ENCODE measurements around the gene PRR9.

PRR9 gene

DNA sequence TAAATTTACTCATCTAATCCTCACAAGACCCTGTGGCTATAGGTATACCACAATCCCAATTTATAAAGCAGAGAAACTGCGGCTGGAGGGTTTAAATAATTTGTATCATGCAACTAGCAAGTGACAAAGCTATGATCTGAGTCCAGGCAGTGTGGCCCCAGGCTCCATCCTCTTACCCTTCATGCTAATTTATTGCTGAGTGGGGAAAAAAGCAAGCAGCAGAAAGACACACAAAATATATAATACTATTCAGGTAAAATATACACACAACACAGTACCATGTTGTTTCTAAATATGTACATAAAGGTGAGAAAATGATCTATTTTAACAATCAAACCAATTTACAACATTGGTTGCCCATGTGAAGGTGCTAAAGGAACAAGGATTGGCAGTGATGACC lies 24.8 kb downstream of the PRR9 start:
- ChIA-PET CTCF (interaction anchor here (1.5 kb wide), 1 partner anchor 11 kb away, joined by 4 read pairs; no protein-coding TSS in a partner anchor), POLR2A (no interaction called here)
- no peaks in the 10 kb centered on the region for H3K4me1 ChIP-seq (ENCODE audit: control extremely low read depth in 1 of 4, control insufficient read depth in 4 of 4, insufficient read depth in 4 of 4, low read length in 3 of 4)
- no CpG with 5 or more reads among the region's 1 CpG for WGBS (ENCODE audit: insufficient coverage)
- H3K36me3 ChIP-seq (ENCODE audit: control insufficient read depth in 4 of 4, insufficient read depth in 4 of 4, low read length in 3 of 4): no peaks in the 10 kb centered on the region
- no peak overlapping the region for H3K27ac ChIP-seq (ENCODE audit: insufficient read depth in 1 of 2, low read depth in 1 of 2, low read length in 2 of 2, poor library complexity in 1 of 2, severe bottlenecking in 2 of 2)
- no peaks in the 10 kb centered on the region for H3K9me3 ChIP-seq (ENCODE audit: control extremely low read depth in 1 of 5, control insufficient read depth in 4 of 5, insufficient read depth in 2 of 5, low read depth in 1 of 5, low read length in 4 of 5)
- peaks cover 0 to 9% (median 0%) of the 10 kb centered on the region in 5 experiments for H3K27me3 ChIP-seq (replicated peaks in 2 of 5; ENCODE audit: control insufficient read depth in 4 of 5, insufficient read depth in 5 of 5, low read length in 4 of 5)
- no peak overlapping the region for H3K4me3 ChIP-seq (ENCODE audit: control insufficient read depth in 1 of 7, extremely low read depth in 1 of 7, insufficient read depth in 4 of 7, low read depth in 2 of 7, low read length in 6 of 7)
- DNase-seq: no peak

DNA sequence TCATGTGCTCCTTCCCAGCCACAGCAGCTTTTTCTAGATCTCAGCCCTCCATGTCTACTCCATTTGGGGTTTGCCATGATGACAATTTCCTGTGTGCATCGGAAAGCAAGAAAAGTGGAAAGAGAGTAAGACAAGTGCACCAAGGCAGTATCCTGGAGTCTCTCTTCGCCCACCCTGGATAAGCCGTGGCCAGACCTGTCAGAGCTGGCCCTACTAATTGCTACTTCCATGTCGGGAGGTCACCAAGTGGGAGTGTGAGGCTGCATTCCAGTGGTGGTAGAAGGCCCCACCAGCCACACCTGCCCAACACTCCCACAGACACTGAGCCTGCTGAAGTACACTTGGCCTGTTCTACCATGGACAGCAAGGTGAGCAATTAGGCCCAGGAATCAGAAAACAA lies 28.1 kb downstream of the PRR9 start:
- CTCF ChIA-PET: no interaction called here
- no peaks in the 10 kb centered on the region for H3K4me1 ChIP-seq (ENCODE audit: control extremely low read depth in 1 of 4, control insufficient read depth in 4 of 4, insufficient read depth in 4 of 4, low read length in 3 of 4)
- peaks cover 0 to 6% (median 0%) of the 10 kb centered on the region in 5 experiments for H3K27me3 ChIP-seq (replicated peaks in 2 of 5; ENCODE audit: control insufficient read depth in 4 of 5, insufficient read depth in 5 of 5, low read length in 4 of 5)
- POLR2A ChIA-PET: no interaction called here
- no peak overlapping the region for H3K27ac ChIP-seq (ENCODE audit: insufficient read depth in 1 of 2, low read depth in 1 of 2, low read length in 2 of 2, poor library complexity in 1 of 2, severe bottlenecking in 2 of 2)
- H3K9me3 ChIP-seq (ENCODE audit: control extremely low read depth in 1 of 5, control insufficient read depth in 4 of 5, insufficient read depth in 2 of 5, low read depth in 1 of 5, low read length in 4 of 5): no peaks in the 10 kb centered on the region
- 100% methylated on average over 2 of the region's 4 CpGs for WGBS (ENCODE audit: insufficient coverage)
- peak overlapping the region in 1 of 7 experiments; percentile 3 for H3K4me3 ChIP-seq (ENCODE audit: control insufficient read depth in 1 of 7, extremely low read depth in 1 of 7, insufficient read depth in 4 of 7, low read depth in 2 of 7, low read length in 6 of 7)
- H3K36me3 ChIP-seq (ENCODE audit: control insufficient read depth in 4 of 4, insufficient read depth in 4 of 4, low read length in 3 of 4): no peaks in the 10 kb centered on the region
- DNase-seq: no peak

DNA sequence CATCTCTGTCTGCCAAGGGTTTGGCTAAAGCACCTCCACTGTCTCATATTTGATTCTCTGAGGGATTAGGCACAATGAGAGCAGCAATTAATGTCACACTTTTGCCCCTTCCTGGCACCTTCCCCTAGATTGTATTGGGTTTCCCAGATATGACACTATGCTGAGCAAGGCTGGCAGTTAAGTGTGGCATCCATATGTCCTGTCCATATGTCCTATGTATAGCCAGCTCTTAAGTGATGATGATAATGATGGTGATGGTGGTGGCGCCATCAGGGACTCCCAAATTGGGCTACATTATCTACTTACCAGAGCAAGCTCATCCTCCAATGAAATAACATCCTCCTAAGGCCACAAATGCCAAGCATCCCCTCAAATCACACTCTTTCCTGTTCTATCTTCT lies 28.6 kb downstream of the PRR9 start:
- no peaks in the 10 kb centered on the region for H3K4me1 ChIP-seq (ENCODE audit: control extremely low read depth in 1 of 4, control insufficient read depth in 4 of 4, insufficient read depth in 4 of 4, low read length in 3 of 4)
- CTCF ChIA-PET: no interaction called here
- POLR2A ChIA-PET: no interaction called here
- no peaks in the 10 kb centered on the region for H3K9me3 ChIP-seq (ENCODE audit: control extremely low read depth in 1 of 5, control insufficient read depth in 4 of 5, insufficient read depth in 2 of 5, low read depth in 1 of 5, low read length in 4 of 5)
- no peaks in the 10 kb centered on the region for H3K36me3 ChIP-seq (ENCODE audit: control insufficient read depth in 4 of 4, insufficient read depth in 4 of 4, low read length in 3 of 4)
- H3K4me3 ChIP-seq (ENCODE audit: control insufficient read depth in 1 of 7, extremely low read depth in 1 of 7, insufficient read depth in 4 of 7, low read depth in 2 of 7, low read length in 6 of 7): no peak overlapping the region
- H3K27me3 ChIP-seq (replicated peaks in 2 of 5; ENCODE audit: control insufficient read depth in 4 of 5, insufficient read depth in 5 of 5, low read length in 4 of 5): peaks cover 0 to 6% (median 0%) of the 10 kb centered on the region in 5 experiments
- no peak overlapping the region for H3K27ac ChIP-seq (ENCODE audit: insufficient read depth in 1 of 2, low read depth in 1 of 2, low read length in 2 of 2, poor library complexity in 1 of 2, severe bottlenecking in 2 of 2)
- DNase-seq: no peak
- WGBS (ENCODE audit: insufficient coverage): no CpG with 5 or more reads among the region's 1 CpG

DNA sequence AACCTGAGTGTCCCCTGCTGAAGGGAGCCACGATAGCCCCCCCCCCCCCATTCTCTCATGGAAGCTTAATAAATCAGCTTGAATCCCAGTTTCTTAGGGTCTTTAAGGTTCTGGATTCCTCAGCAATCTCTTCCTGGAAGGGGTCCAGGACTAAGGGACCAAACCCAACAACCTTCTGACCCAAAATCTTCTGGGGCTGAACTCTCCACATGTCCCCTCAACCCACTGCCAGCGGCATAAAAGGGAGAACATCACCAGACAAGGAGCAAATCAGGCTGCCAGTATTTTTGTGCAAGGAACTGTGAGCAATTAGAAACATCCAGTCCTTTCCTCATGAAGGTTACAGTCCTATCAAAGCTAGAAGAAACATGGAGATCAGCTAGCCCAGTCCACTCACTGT lies 29.4 kb downstream of the PRR9 start:
- no peaks in the 10 kb centered on the region for H3K36me3 ChIP-seq (ENCODE audit: control insufficient read depth in 4 of 4, insufficient read depth in 4 of 4, low read length in 3 of 4)
- ChIA-PET CTCF (interaction anchor here (0.7 to 1.2 kb wide), 2 partner anchors 11 to 12 kb away, joined by 3 read pairs; no protein-coding TSS in a partner anchor), POLR2A (no interaction called here)
- DNase-seq: no peak
- no peaks in the 10 kb centered on the region for H3K9me3 ChIP-seq (ENCODE audit: control extremely low read depth in 1 of 5, control insufficient read depth in 4 of 5, insufficient read depth in 2 of 5, low read depth in 1 of 5, low read length in 4 of 5)
- H3K27ac ChIP-seq (ENCODE audit: insufficient read depth in 1 of 2, low read depth in 1 of 2, low read length in 2 of 2, poor library complexity in 1 of 2, severe bottlenecking in 2 of 2): no peak overlapping the region
- peaks cover 0 to 6% (median 0%) of the 10 kb centered on the region in 5 experiments for H3K27me3 ChIP-seq (replicated peaks in 2 of 5; ENCODE audit: control insufficient read depth in 4 of 5, insufficient read depth in 5 of 5, low read length in 4 of 5)
- H3K4me1 ChIP-seq (ENCODE audit: control extremely low read depth in 1 of 4, control insufficient read depth in 4 of 4, insufficient read depth in 4 of 4, low read length in 3 of 4): no peaks in the 10 kb centered on the region
- WGBS (ENCODE audit: insufficient coverage): 90% methylated on average over 2 of the region's 2 CpGs
- no peak overlapping the region for H3K4me3 ChIP-seq (ENCODE audit: control insufficient read depth in 1 of 7, extremely low read depth in 1 of 7, insufficient read depth in 4 of 7, low read depth in 2 of 7, low read length in 6 of 7)

DNA sequence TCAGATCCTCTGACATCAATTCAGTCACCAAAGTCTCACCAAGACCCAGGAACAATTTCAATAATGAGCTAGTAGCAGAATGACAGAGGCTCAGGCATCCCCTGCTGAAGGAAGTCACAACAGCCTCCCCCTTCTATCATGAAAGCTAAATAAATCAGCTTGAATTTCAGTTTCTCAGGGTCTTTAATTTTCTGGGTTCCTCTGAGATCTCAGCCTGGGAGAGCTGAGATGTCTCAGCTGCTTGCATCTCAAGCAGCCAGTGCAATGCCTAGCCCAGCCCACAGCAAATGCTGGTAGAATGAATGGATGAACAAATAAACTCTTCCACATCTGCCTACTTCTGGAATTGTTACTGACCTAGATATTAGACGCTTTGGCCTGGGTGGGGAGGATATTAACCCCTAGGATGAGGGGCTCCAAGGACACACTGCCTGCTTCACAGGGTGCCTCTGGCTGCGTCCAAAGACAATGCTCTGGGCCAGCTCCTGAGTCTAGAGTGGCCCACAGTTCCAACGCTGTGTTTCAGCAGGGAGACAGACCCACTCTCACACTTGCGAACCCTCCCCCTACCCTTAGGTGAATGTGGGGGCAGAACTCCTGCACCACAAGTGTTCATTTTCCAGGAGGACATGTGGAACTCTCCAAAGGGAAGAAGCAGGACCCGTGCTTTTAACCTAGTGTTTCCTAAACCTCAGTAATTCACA lies 30.9 kb downstream of the PRR9 start:
- DNase-seq: no peak
- H3K27me3 ChIP-seq (replicated peaks in 2 of 5; ENCODE audit: control insufficient read depth in 4 of 5, insufficient read depth in 5 of 5, low read length in 4 of 5): peaks cover 0 to 6% (median 0%) of the 10 kb centered on the region in 5 experiments
- H3K9me3 ChIP-seq (ENCODE audit: control extremely low read depth in 1 of 5, control insufficient read depth in 4 of 5, insufficient read depth in 2 of 5, low read depth in 1 of 5, low read length in 4 of 5): no peaks in the 10 kb centered on the region
- no peak overlapping the region for H3K27ac ChIP-seq (ENCODE audit: insufficient read depth in 1 of 2, low read depth in 1 of 2, low read length in 2 of 2, poor library complexity in 1 of 2, severe bottlenecking in 2 of 2)
- H3K36me3 ChIP-seq (ENCODE audit: control insufficient read depth in 4 of 4, insufficient read depth in 4 of 4, low read length in 3 of 4): no peaks in the 10 kb centered on the region
- CTCF ChIA-PET: interaction anchor here (1.2 kb wide), 1 partner anchor 10 kb away, joined by 3 read pairs; no protein-coding TSS in a partner anchor
- WGBS (ENCODE audit: insufficient coverage): 88% methylated on average over 4 of the region's 5 CpGs
- H3K4me1 ChIP-seq (ENCODE audit: control extremely low read depth in 1 of 4, control insufficient read depth in 4 of 4, insufficient read depth in 4 of 4, low read length in 3 of 4): no peaks in the 10 kb centered on the region
- POLR2A ChIA-PET: no interaction called here
- no peak overlapping the region for H3K4me3 ChIP-seq (ENCODE audit: control insufficient read depth in 1 of 7, extremely low read depth in 1 of 7, insufficient read depth in 4 of 7, low read depth in 2 of 7, low read length in 6 of 7)

DNA sequence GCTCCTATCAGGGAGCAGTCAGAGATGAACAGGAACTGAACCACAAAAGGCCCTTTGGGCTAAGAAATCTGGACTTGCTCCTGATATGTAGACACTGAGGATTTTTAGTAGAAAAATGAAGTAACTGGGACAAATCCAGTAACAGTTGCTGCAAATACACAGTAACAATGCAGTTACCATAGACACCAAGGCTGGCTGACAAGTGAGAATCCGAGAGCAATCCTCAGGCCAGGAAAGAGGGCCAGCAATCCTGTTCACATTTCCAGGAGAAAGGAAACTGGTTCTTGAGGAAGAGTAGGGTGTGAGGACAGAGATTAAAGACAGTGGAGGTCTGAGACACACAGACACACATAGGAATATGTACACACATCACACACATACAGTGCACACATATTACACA lies 32.8 kb downstream of the PRR9 start:
- ChIA-PET POLR2A (no interaction called here), CTCF (no interaction called here)
- peaks cover 0 to 6% (median 0%) of the 10 kb centered on the region in 5 experiments for H3K27me3 ChIP-seq (replicated peaks in 2 of 5; ENCODE audit: control insufficient read depth in 4 of 5, insufficient read depth in 5 of 5, low read length in 4 of 5)
- no peaks in the 10 kb centered on the region for H3K36me3 ChIP-seq (ENCODE audit: control insufficient read depth in 4 of 4, insufficient read depth in 4 of 4, low read length in 3 of 4)
- no CpG with 5 or more reads among the region's 1 CpG for WGBS (ENCODE audit: insufficient coverage)
- no peak overlapping the region for H3K4me3 ChIP-seq (ENCODE audit: control insufficient read depth in 1 of 7, extremely low read depth in 1 of 7, insufficient read depth in 4 of 7, low read depth in 2 of 7, low read length in 6 of 7)
- no peak overlapping the region for H3K27ac ChIP-seq (ENCODE audit: insufficient read depth in 1 of 2, low read depth in 1 of 2, low read length in 2 of 2, poor library complexity in 1 of 2, severe bottlenecking in 2 of 2)
- no peaks in the 10 kb centered on the region for H3K4me1 ChIP-seq (ENCODE audit: control extremely low read depth in 1 of 4, control insufficient read depth in 4 of 4, insufficient read depth in 4 of 4, low read length in 3 of 4)
- H3K9me3 ChIP-seq (ENCODE audit: control extremely low read depth in 1 of 5, control insufficient read depth in 4 of 5, insufficient read depth in 2 of 5, low read depth in 1 of 5, low read length in 4 of 5): no peaks in the 10 kb centered on the region
- DNase-seq: no peak

DNA sequence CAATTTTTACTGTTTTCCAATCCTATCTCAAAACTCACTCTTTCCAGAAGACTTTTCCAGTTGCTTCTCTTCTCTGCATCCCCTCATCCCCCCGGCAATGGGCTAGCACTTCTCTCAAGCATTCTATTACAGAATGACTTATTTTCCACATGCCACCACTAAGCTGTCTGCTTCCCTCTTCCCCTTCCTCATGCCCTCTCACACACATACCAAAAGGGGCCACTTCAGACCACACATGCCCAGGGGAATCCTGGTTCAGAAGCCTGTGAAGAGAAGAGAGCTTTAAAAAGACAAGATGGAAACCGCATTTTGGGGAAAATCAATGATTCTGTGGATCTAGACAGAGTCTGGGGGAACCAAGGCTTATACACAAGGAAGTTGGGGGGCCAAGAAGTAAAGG lies 33.7 kb downstream of the PRR9 start:
- H3K4me1 ChIP-seq (ENCODE audit: control extremely low read depth in 1 of 4, control insufficient read depth in 4 of 4, insufficient read depth in 4 of 4, low read length in 3 of 4): no peaks in the 10 kb centered on the region
- no peak overlapping the region for H3K27ac ChIP-seq (ENCODE audit: insufficient read depth in 1 of 2, low read depth in 1 of 2, low read length in 2 of 2, poor library complexity in 1 of 2, severe bottlenecking in 2 of 2)
- no peak overlapping the region for H3K4me3 ChIP-seq (ENCODE audit: control insufficient read depth in 1 of 7, extremely low read depth in 1 of 7, insufficient read depth in 4 of 7, low read depth in 2 of 7, low read length in 6 of 7)
- ChIA-PET CTCF (interaction anchor here (1.1 to 1.4 kb wide), 2 partner anchors 11 to 12 kb away, joined by 3 read pairs; no protein-coding TSS in a partner anchor), POLR2A (no interaction called here)
- peaks cover 0 to 6% (median 0%) of the 10 kb centered on the region in 5 experiments for H3K27me3 ChIP-seq (replicated peaks in 2 of 5; ENCODE audit: control insufficient read depth in 4 of 5, insufficient read depth in 5 of 5, low read length in 4 of 5)
- WGBS (ENCODE audit: insufficient coverage): 60% methylated on average over 2 of the region's 2 CpGs
- H3K9me3 ChIP-seq (ENCODE audit: control extremely low read depth in 1 of 5, control insufficient read depth in 4 of 5, insufficient read depth in 2 of 5, low read depth in 1 of 5, low read length in 4 of 5): no peaks in the 10 kb centered on the region
- DNase-seq: no peak
- H3K36me3 ChIP-seq (ENCODE audit: control insufficient read depth in 4 of 4, insufficient read depth in 4 of 4, low read length in 3 of 4): no peaks in the 10 kb centered on the region
